Ishikawa (cell line): ENCODE data around the gene S100A12.

Experiments used
- CEBPB ChIP-seq: IDR thresholded peaks from 2 replicates; pipeline ENCODE4 v1.6.1; 2012
- CREB1 ChIP-seq: IDR thresholded peaks from 2 replicates; pipeline ENCODE4 v1.6.1; 2012; ENCODE audit warnings: low read depth
- EGR1 ChIP-seq: IDR thresholded peaks from 2 replicates; pipeline ENCODE4 v1.6.1; 2012
- EP300 ChIP-seq: IDR thresholded peaks from 2 replicates; pipeline ENCODE4 v1.6.1; 2012; ENCODE audit warnings: borderline replicate concordance
- FOXM1 ChIP-seq: IDR thresholded peaks from 2 replicates; pipeline ENCODE4 v1.6.1; 2012; ENCODE audit warnings: low read depth, borderline replicate concordance
- NFIC ChIP-seq: IDR thresholded peaks from 2 replicates; pipeline ENCODE4 v1.6.1; 2012
- RAD21 ChIP-seq: IDR thresholded peaks from 2 replicates; pipeline ENCODE4 v1.6.1; 2012; ENCODE audit warnings: low read depth
- TAF1 ChIP-seq: IDR thresholded peaks from 2 replicates; pipeline ENCODE4 v1.6.1; 2012; ENCODE audit warnings: low read depth, mild to moderate bottlenecking
- TCF12 ChIP-seq: IDR thresholded peaks from 2 replicates; pipeline ENCODE4 v1.6.1; 2012; ENCODE audit warnings: low read depth
- TEAD4 ChIP-seq: IDR thresholded peaks from 2 replicates; pipeline ENCODE4 v1.6.1; 2012
- YY1 ChIP-seq: IDR thresholded peaks from 2 replicates; pipeline ENCODE4 v1.6.1; 2012; ENCODE audit warnings: low read depth
- ZBTB7A ChIP-seq: IDR thresholded peaks from 2 replicates; pipeline ENCODE4 v1.6.1; 2012; ENCODE audit warnings: low read depth
- TF ChIP-seq, protein P1 (sequence below): IDR thresholded peaks from 2 replicates; pipeline ENCODE4 v1.6.1; 2012; ENCODE audit warnings: low read depth, mild to moderate bottlenecking
- TF ChIP-seq, protein P2 (sequence below): IDR thresholded peaks from 2 replicates; pipeline ENCODE4 v1.6.1; 2012
- TF ChIP-seq, protein P3 (sequence below): IDR thresholded peaks from 2 replicates; pipeline ENCODE4 v1.6.1; 2012

The S100A12 gene

GRCh38 chr1:153371231-153371630 lies 4.2 kb downstream of the S100A12 start:
- TF ChIP-seq TAF1: no peak
- no peak for TF ChIP-seq TEAD4
- no peak for TF ChIP-seq NFIC
- no peak for TF ChIP-seq FOXM1
- TF ChIP-seq, protein P1, sequence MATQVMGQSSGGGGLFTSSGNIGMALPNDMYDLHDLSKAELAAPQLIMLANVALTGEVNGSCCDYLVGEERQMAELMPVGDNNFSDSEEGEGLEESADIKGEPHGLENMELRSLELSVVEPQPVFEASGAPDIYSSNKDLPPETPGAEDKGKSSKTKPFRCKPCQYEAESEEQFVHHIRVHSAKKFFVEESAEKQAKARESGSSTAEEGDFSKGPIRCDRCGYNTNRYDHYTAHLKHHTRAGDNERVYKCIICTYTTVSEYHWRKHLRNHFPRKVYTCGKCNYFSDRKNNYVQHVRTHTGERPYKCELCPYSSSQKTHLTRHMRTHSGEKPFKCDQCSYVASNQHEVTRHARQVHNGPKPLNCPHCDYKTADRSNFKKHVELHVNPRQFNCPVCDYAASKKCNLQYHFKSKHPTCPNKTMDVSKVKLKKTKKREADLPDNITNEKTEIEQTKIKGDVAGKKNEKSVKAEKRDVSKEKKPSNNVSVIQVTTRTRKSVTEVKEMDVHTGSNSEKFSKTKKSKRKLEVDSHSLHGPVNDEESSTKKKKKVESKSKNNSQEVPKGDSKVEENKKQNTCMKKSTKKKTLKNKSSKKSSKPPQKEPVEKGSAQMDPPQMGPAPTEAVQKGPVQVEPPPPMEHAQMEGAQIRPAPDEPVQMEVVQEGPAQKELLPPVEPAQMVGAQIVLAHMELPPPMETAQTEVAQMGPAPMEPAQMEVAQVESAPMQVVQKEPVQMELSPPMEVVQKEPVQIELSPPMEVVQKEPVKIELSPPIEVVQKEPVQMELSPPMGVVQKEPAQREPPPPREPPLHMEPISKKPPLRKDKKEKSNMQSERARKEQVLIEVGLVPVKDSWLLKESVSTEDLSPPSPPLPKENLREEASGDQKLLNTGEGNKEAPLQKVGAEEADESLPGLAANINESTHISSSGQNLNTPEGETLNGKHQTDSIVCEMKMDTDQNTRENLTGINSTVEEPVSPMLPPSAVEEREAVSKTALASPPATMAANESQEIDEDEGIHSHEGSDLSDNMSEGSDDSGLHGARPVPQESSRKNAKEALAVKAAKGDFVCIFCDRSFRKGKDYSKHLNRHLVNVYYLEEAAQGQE: no peak
- no peak for TF ChIP-seq EP300
- TF ChIP-seq EGR1: no peak
- TF ChIP-seq CEBPB: no peak
- no peak for TF ChIP-seq YY1

DNA sequence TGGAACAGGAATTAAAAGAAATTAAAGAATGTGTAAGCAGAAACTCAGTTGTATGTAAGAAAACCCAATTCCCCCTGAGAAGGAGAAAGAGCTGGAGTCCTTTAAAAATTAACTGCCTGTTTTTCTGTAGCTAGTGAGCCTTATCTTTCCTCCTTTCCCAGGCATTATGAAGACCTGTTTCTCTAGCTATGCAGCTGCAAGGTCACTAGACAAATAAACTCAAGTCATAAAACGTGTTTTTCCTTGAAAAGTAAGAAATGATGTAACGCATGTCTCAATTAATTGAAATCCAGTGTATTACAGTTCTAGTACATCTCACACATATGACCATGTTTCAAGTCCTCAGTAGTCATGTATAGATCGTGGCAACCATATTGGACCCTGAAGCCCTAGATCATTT lies 5.3 kb downstream of the S100A12 start:
- TF ChIP-seq FOXM1: no peak
- TF ChIP-seq TAF1: no peak
- no peak for TF ChIP-seq EP300
- TF ChIP-seq EGR1: no peak
- no peak for TF ChIP-seq ZBTB7A
- TF ChIP-seq NFIC: no peak
- no peak for TF ChIP-seq TCF12
- TF ChIP-seq, protein P1: no peak
- TF ChIP-seq, protein P2, sequence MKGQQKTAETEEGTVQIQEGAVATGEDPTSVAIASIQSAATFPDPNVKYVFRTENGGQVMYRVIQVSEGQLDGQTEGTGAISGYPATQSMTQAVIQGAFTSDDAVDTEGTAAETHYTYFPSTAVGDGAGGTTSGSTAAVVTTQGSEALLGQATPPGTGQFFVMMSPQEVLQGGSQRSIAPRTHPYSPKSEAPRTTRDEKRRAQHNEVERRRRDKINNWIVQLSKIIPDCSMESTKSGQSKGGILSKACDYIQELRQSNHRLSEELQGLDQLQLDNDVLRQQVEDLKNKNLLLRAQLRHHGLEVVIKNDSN: no peak
- TF ChIP-seq TEAD4: no peak
- no peak for TF ChIP-seq YY1
- no peak for TF ChIP-seq RAD21
- no peak for TF ChIP-seq CREB1

- TF ChIP-seq TEAD4 (no peak), FOXM1 (no peak), EGR1 (no peak), CEBPB (no peak), TCF12 (no peak), YY1 (no peak), RAD21 (no peak), EP300 (no peak), CREB1 (no peak), NFIC (no peak), ZBTB7A (no peak)
- TF ChIP-seq, protein P2: no peak
- TF ChIP-seq, protein P3, sequence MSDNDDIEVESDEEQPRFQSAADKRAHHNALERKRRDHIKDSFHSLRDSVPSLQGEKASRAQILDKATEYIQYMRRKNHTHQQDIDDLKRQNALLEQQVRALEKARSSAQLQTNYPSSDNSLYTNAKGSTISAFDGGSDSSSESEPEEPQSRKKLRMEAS: no peak
- TF ChIP-seq, protein P1: no peak
Observed at GRCh38 chr1:153368495-153368894, 6.9 kb downstream of the S100A12 start.

DNA sequence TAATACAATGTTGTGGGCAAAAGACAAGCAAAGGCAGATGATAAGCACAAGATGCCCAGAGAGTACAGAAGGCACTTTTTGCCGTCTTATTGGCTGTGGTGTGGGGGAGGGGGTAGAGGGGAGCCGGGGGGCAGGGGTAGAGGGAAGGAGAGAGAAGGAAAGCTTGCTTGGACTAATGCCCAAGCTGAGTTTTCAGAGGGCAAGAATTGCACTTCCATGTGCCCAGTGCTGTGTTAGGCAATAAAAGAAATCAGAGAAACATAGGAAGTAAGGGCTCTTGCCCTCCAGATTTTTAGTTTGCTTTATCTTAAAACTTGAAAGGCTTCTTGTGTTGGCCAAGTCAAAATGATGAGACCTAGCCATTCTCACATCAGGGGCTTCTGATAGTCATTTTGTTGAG lies 8.3 kb downstream of the S100A12 start:
- TF ChIP-seq FOXM1: no peak
- TF ChIP-seq, protein P2: no peak

- TF ChIP-seq YY1: no peak
- TF ChIP-seq, protein P2: no peak
- TF ChIP-seq TAF1: no peak
Observed at GRCh38 chr1:153366261-153366660, 9.2 kb downstream of the S100A12 start.
